Measurements from ENCODE around the gene NTPCR.

Gene NTPCR

GRCh38 chr1:232951180-232951579 lies 769 bp downstream of the NTPCR start:
- TF ChIP-seq, protein P1, sequence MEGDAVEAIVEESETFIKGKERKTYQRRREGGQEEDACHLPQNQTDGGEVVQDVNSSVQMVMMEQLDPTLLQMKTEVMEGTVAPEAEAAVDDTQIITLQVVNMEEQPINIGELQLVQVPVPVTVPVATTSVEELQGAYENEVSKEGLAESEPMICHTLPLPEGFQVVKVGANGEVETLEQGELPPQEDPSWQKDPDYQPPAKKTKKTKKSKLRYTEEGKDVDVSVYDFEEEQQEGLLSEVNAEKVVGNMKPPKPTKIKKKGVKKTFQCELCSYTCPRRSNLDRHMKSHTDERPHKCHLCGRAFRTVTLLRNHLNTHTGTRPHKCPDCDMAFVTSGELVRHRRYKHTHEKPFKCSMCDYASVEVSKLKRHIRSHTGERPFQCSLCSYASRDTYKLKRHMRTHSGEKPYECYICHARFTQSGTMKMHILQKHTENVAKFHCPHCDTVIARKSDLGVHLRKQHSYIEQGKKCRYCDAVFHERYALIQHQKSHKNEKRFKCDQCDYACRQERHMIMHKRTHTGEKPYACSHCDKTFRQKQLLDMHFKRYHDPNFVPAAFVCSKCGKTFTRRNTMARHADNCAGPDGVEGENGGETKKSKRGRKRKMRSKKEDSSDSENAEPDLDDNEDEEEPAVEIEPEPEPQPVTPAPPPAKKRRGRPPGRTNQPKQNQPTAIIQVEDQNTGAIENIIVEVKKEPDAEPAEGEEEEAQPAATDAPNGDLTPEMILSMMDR (IDR thresholded peaks at IDR 0.05) = no peak
- H3K4me1 Mint-ChIP-seq = peaks cover 50% of the 10 kb centered on the region
- peak; percentile 15 for DNase-seq
- peak overlapping the region; percentile 57 for H3K27ac Mint-ChIP-seq
- H3K36me3 Mint-ChIP-seq (ENCODE audit: low read depth) = peaks cover 17% of the 10 kb centered on the region
- peaks cover under 1% of the 10 kb centered on the region for H3K9me3 Mint-ChIP-seq
- H3K27me3 Mint-ChIP-seq (ENCODE audit: low read depth, poor library complexity) = peaks cover 12% of the 10 kb centered on the region
- H3K4me3 Mint-ChIP-seq = peak overlapping the region; percentile 97

DNA sequence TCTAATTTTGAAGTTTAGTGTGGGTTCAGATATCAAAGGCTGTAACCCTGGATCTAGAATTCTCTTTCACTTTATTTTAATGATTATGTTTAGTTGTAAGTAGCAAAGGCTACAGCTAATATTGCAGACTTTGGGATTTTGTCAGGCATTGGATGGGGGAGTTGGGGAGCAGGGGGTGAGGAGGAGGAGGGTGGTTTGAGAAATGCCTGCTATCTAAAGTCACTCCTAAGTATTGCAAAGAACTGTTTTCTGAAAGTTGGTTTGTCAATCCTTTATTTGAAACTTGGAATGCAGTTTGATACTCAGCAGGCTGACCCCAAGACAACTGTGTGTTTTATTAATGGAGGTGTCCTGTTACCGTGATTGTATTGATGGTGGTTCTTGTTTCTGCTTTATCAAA lies 1.2 kb downstream of the NTPCR start:
- Mint-ChIP-seq H3K27ac (no peak overlapping the region), H3K4me1 (peaks cover 50% of the 10 kb centered on the region), H3K4me3 (peak overlapping the region; percentile 97), H3K9me3 (no peaks in the 10 kb centered on the region), H3K36me3 (ENCODE audit: low read depth) (peaks cover 21% of the 10 kb centered on the region), H3K27me3 (ENCODE audit: low read depth, poor library complexity) (peaks cover 12% of the 10 kb centered on the region)
- DNase-seq = no peak
- TF ChIP-seq, protein P1 (IDR thresholded peaks at IDR 0.05) = no peak

DNA sequence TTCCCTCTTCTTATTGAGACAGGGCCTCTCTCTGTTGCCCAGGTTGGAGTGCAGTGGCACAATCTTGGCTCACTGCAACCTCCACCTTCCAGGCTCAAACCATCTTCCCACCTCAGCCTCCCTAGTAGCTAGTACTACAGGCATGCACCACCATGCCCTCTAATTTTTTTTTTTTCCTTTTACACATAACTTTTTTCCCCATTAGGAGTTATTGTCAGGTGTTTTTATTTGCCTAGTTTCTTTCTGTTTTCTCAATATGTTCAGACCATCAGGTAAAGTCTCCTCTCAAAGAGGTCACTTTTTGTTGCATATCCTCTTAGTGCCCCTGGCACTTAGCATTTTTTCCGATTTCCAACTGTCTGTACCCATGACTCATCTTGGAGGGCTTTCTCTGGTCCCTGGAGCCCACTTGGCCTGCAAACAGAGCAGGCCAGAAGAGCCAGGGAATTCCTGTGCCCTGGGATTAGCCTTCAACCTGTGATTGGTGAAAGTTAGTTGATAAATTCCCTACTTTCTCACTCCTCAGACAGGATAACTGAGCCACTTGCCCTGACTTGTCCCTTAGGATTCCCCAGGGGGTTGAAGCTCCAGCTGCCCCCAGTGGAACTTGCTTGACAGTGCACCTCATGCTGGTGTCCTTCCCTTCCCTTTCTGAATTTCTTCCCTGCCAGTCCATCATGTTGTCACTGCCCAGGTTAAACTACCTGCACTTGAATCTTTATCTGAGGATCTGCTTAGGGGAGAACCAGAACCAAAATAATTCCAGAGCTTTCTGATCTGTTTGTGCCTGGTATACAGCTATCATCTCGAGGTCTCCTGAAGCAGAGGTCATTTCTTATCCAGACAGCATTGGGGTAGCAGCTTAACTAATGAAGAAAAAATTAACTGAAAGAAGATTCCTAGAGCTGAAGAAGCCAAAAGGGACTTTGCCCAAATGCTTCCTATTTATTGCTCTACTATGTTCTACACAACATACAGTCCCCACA lies 2.4 kb downstream of the NTPCR start:
- peak; percentile 42 for DNase-seq
- H3K9me3 Mint-ChIP-seq = peaks cover 11% of the 10 kb centered on the region
- TF ChIP-seq, protein P1 (IDR thresholded peaks at IDR 0.05) = peak; percentile 61
- peak overlapping the region; percentile 85 for H3K27ac Mint-ChIP-seq
- H3K4me3 Mint-ChIP-seq = peak overlapping the region; percentile 97
- peaks cover 33% of the 10 kb centered on the region for H3K36me3 Mint-ChIP-seq (ENCODE audit: low read depth)
- peaks cover 50% of the 10 kb centered on the region for H3K4me1 Mint-ChIP-seq
- peaks cover 5% of the 10 kb centered on the region for H3K27me3 Mint-ChIP-seq (ENCODE audit: low read depth, poor library complexity)

DNA sequence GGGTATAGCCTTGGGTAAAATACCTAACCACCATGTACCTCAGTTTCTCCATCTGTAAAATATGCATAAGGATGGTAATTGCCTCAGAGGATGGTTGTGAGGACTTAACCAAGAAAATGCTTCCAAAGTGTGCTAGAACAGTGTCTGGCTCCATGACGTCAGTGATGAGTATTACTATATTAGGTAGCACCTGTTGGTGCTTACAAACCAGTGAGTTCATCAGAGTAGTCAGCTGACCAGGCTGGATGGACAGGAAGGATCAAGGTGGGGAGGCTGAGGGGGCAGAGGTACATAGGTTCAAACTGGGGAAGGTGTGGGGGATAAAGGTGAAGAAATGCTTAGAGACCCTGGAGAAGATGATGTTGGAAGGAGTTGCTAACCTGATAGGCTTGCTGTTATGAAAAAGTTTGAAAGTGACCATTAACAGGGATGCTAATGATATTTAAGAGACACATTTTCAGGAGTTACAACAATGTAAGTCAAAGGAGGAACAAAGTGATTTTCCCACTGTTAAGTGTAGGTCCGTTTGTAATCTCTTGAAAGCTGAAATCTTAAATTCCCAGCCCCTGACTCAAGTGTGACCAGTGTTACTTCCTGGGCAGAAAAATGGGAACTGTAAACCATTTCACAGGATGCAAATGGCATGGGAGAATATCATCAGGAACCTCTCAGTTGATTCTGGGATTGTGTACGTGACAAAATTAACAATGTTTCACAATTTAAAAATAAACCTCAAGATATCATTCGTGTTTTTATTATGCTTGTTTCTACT lies 4.4 kb downstream of the NTPCR start:
- H3K9me3 Mint-ChIP-seq = peaks cover 26% of the 10 kb centered on the region
- H3K27me3 Mint-ChIP-seq (ENCODE audit: low read depth, poor library complexity) = no peaks in the 10 kb centered on the region
- H3K4me1 Mint-ChIP-seq = peaks cover 38% of the 10 kb centered on the region
- H3K27ac Mint-ChIP-seq = no peak overlapping the region
- TF ChIP-seq, protein P1 (IDR thresholded peaks at IDR 0.05) = no peak
- no peak overlapping the region for H3K4me3 Mint-ChIP-seq
- DNase-seq = no peak
- H3K36me3 Mint-ChIP-seq (ENCODE audit: low read depth) = peaks cover 53% of the 10 kb centered on the region

- Mint-ChIP-seq H3K27me3 (ENCODE audit: low read depth, poor library complexity) (no peaks in the 10 kb centered on the region), H3K27ac (no peak overlapping the region), H3K4me3 (no peak overlapping the region), H3K36me3 (ENCODE audit: low read depth) (peaks cover 63% of the 10 kb centered on the region), H3K4me1 (peaks cover 29% of the 10 kb centered on the region), H3K9me3 (peaks cover 26% of the 10 kb centered on the region)
- no peak for DNase-seq
- TF ChIP-seq, protein P1 (IDR thresholded peaks at IDR 0.05) = no peak
These were observed 5.7 kb downstream of the NTPCR start for GRCh38 chr1:232956081-232956480.
